GM10266 (cell line): ENCODE measurements around the gene CKS1B.

ENCODE experiments used
- DNase-seq: peaks from one replicate; pipeline ENCODE4 v3.0.0; 2012; ENCODE audit errors: extremely low spot score
- TF ChIP-seq, protein P1 (sequence below): IDR thresholded peaks from 2 replicates; pipeline ENCODE4 v1.5.1; 2012; ENCODE audit warnings: mild to moderate bottlenecking, low read depth; ENCODE audit not compliant: control insufficient read depth, insufficient read depth; ENCODE audit errors: missing control alignments

Gene CKS1B

DNA sequence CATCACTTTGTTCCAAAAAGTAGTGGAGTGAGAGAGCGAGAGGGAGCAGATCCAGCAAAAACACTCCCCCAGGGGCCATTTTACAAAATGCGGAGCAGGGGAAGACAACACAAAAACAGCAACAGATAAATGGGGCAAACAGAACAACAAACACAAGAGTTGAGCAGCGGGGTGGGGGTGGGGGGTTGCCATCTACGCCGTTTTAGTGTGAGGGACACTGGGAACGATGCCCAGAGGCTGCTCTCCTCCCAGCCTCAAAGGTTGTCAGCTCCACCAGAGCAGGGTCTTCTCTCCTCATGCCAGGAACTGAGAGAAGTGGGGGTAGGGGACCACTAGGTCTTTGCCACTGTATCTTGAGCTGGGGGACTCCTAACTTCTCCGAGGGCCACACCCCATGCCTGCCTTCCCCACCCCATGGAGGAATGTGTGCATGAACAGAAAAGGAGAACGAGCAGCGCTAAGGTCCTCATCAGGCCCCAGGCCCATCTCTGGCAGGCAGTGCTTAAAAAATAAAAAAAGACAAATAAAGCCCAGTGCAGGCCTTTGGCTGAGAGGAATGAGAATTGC, 17.3 kb upstream of the CKS1B start:
- no peak for DNase-seq

DNA sequence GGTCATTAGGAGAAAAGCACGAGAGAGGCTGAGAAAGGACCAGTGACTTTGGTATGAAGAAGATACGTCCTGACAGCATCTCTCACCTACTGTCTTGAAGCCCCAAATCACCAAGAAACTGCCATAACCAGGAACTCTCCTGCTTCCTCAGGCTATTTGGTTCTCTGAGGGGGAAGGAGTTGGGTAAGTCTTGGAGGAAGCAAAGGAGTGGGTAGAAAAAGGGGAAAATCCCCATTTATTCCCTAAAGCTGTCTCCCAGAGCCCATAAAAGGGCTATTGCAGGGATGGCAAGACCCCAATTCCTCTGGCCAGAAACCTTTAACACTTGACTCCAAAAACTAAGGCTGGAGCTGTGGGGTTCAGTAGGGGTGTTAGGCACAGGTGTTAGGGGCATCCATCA, 16.4 kb upstream of the CKS1B start:
- TF ChIP-seq, protein P1, sequence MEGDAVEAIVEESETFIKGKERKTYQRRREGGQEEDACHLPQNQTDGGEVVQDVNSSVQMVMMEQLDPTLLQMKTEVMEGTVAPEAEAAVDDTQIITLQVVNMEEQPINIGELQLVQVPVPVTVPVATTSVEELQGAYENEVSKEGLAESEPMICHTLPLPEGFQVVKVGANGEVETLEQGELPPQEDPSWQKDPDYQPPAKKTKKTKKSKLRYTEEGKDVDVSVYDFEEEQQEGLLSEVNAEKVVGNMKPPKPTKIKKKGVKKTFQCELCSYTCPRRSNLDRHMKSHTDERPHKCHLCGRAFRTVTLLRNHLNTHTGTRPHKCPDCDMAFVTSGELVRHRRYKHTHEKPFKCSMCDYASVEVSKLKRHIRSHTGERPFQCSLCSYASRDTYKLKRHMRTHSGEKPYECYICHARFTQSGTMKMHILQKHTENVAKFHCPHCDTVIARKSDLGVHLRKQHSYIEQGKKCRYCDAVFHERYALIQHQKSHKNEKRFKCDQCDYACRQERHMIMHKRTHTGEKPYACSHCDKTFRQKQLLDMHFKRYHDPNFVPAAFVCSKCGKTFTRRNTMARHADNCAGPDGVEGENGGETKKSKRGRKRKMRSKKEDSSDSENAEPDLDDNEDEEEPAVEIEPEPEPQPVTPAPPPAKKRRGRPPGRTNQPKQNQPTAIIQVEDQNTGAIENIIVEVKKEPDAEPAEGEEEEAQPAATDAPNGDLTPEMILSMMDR, result no peak
- DNase-seq, result no peak

More for the DNA sequence above, 17.3 kb upstream of the CKS1B start:
- TF ChIP-seq, protein P1, result no peak

DNA sequence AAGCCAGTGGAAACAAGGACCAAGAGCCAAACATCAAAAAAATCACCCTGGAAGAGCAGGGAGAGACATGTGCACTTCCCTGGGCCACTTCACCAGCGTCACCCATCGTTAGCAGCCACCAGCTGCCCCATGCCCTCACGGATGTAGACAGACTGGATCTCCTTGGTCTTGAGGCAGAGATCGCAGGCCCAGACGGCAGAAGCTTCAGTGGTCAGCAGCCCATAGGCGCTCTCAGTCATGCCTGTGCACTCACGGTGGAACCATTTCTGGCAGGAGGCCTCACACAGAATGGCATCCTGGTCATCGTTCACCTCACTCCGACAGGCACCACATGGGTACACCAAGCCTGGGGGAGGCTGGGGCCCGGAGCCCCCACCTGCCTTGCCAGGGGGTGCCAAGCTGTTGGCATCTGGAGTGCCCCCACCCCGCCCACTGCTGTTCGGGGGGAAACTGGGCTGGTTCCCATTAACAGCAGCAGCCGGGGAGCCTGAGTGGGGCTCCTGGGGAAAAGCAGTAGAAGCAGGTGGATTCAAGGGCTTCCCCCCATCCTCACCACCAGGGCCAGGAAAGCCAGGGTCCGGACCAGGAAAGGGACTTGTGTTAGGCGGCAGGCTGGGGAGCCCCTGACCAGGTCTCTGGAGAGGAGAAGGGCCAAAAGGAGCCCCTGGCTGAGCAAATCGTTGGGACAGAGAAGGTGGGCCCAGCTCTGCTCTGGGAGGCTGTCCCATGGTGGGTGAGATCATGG, 15.6 kb upstream of the CKS1B start:
- TF ChIP-seq, protein P1, result no peak
- DNase-seq, result no peak

DNA sequence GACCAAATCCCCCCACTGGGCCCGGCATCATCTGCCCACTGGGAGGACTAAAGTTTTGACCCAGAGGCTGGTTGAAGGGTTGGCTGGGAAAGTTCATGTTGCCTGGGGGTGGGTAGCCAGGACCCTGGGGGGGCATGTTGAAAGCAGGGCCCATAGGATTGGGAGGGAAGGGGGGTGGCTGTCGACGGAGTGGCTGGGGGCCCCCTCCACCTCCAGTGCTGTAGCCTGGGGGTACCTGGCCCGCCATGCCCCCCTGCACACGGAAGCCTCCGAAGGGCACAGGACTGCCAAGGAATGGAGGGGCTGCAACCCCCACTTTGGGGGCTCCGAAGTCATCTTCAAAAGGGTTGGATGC, 15.1 kb upstream of the CKS1B start:
- TF ChIP-seq, protein P1, result no peak
- no peak for DNase-seq

DNA sequence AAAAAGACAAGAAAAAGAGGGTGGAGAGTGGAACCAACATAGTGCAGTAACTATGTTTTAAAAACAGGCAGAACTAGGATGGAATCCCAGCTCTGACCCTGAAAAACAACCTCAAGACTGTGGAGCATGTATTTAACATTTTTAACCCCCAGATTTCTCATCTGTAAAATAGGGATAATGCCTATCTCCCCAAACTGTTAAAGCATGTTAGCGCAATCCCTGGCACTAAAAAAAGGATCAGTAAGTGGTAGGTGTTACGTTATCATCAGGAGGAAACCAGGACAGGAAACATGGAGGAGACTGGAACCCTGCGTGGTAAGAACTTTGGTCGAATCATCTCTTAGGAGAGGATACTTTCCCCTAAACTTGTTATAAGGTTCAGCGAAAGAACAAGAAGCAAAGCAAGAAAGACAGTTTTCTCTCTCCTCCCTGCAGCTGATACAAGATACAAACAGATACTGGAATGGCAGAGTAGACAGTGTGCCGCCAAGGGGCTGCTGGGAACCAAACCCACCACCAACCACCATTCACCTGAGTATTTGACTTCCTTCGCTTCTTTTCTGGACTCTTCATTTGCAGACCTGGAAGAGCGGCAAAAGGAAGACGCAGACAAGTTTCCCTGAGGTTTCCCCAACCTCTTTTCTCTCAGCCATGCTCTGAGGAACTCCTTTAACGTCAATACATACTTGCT, 13.9 kb upstream of the CKS1B start:
- TF ChIP-seq, protein P1, result no peak

DNA sequence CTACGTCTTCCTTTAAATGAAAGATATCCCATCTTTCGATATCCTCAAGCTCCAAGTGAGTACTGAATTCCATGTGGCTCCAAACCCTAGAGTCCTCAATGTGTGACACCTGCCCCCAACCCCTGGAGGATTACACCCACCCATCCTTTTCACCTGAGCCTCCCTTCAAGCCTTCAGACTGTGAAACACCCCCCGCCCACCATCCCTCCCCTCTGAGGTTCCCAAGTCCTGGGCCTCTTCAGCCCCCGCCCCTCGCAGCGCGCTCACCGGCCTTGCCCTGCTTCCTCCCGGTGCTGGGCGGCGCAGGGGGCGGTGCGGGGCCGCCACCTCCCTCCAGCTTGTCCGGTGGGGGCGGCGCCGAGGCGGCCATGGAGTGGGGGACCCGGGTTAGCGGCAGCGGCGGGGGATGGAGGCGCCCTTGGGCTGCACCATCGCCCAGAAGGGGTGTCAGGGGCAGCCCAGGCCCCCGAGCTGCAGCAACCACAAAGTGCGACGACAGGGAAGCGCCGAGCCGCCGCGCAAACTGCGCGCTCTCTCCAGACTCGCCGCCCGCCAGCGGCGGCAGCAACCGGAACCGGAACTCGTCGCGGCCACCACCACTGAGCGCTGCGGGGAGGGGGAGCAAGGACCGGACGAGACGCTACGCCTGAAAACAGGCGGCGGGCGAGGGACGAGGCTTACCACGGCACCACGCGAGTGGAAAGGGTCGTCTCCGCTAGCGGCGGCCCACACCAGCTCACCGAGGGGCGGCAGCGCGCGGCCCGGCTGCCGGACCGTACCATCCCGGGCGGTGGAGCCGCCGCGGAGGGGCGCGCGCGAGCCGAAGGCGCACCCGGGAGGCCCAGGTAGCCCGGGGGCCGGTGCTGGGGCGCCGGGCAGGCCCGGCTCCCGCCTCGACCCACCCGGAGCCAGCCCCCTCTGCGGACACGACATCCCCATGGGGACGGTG, 13.0 kb upstream of the CKS1B start, which contains the start of gene PYGO2:
TSS of gene PYGO2 (minus strand) at position 576 of the 949 bp plus-strand sequence. CDS start at position 370, 206 bp downstream.
- TF ChIP-seq, protein P1, result peak; percentile 71
- DNase-seq, result peak; percentile 91

More for the DNA sequence above, 13.9 kb upstream of the CKS1B start:
- DNase-seq, result no peak
